RWPE2 (cell line): ENCODE measurements around the gene SLC17A7.
A peak's percentile ranks its signal among the peaks of the same experiment; 100 is the strongest.

Experiments used
- ATAC-seq: fragments of 200-7000 bp; cut with Tn5 transposase; 3 replicates; pipeline ENCODE4 v1.9.1; 2021; ENCODE audit warnings: low read depth
- DNase-seq: peaks from one replicate; pipeline ENCODE4 v3.0.0-alpha.2; 2020; ENCODE audit warnings: low spot score
- H3K27ac ChIP-seq: fragments of 450-650 bp; 2 replicates; pipeline ENCODE4 v1.5.1; 2017; ENCODE audit warnings: mild to moderate bottlenecking; ENCODE audit not compliant: poor library complexity, severe bottlenecking
- H3K27me3 ChIP-seq: fragments of 250-450 bp; sonication (Bioruptor Pico); 2 replicates; pipeline ENCODE4 v1.5.1; 2021; ENCODE audit warnings: mild to moderate bottlenecking, moderate library complexity; ENCODE audit not compliant: insufficient read depth, poor library complexity, severe bottlenecking
- H3K36me3 ChIP-seq: fragments of 250-450 bp; sonication (Bioruptor Pico); 2 replicates; pipeline ENCODE4 v1.5.1; 2020; ENCODE audit warnings: low read depth, mild to moderate bottlenecking, moderate library complexity
- H3K4me1 ChIP-seq: fragments of 250-450 bp; sonication (Bioruptor Pico); 2 replicates; pipeline ENCODE4 v1.5.1; 2021; ENCODE audit warnings: mild to moderate bottlenecking, moderate library complexity; ENCODE audit not compliant: insufficient read depth, poor library complexity, severe bottlenecking
- H3K4me3 ChIP-seq: fragments of 250-450 bp; sonication (Bioruptor Pico); 2 replicates; pipeline ENCODE4 v1.5.1; 2021; ENCODE audit warnings: mild to moderate bottlenecking, moderate library complexity; ENCODE audit not compliant: severe bottlenecking
- H3K9me3 ChIP-seq: fragments of 250-450 bp; sonication (Bioruptor Pico); 2 replicates; pipeline ENCODE4 v1.5.1; 2021; ENCODE audit warnings: mild to moderate bottlenecking, moderate library complexity; ENCODE audit not compliant: severe bottlenecking
- TF ChIP-seq, protein P1 (sequence below): fragments of 450-650 bp; IDR thresholded peaks from one replicate; pipeline ENCODE4 v1.5.1; 2017; ENCODE audit warnings: mild to moderate bottlenecking, moderate library complexity; ENCODE audit not compliant: poor library complexity, severe bottlenecking

Gene SLC17A7

DNA sequence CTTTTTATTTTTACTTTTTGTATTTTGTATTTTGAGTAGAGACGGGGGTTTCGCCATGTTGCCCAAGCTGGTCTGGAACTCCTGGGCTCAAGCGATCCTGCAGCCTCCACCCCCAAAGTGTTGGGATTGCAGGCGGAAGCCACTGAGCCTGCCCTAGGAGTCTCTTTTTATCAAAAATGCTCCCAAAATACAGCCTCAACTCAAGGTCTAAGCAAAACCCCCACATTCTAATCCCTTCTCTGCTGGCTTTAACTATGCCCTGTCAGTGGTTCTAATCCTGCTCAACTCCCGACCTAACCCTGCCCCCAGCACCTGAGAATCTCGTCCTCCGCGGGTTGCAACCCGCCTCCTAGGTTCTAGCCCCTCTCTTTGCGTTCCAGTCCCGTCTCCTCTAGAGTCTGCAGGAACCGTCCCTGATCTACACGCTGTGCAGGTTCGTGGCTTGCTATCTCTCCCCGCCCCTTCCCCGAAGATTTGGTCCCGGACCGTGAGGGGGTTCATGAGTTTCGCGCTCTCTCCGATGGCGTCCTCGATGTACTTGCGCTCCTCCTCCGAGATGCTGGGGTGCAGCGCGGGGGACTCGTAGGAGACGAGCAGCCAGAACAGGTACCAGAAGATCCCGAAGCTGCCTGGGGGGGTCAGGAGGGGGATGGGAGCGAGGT is 8.0 kb downstream of the SLC17A7 start:
- Histone ChIP-seq H3K9me3 (no peaks in the 10 kb centered on the region), H3K27ac (no peak overlapping the region), H3K36me3 (no peaks in the 10 kb centered on the region), H3K4me3 (no peak overlapping the region), H3K4me1 (no peaks in the 10 kb centered on the region), H3K27me3 (peaks cover 92% of the 10 kb centered on the region)
- ATAC-seq, result no peak
- TF ChIP-seq, protein P1, sequence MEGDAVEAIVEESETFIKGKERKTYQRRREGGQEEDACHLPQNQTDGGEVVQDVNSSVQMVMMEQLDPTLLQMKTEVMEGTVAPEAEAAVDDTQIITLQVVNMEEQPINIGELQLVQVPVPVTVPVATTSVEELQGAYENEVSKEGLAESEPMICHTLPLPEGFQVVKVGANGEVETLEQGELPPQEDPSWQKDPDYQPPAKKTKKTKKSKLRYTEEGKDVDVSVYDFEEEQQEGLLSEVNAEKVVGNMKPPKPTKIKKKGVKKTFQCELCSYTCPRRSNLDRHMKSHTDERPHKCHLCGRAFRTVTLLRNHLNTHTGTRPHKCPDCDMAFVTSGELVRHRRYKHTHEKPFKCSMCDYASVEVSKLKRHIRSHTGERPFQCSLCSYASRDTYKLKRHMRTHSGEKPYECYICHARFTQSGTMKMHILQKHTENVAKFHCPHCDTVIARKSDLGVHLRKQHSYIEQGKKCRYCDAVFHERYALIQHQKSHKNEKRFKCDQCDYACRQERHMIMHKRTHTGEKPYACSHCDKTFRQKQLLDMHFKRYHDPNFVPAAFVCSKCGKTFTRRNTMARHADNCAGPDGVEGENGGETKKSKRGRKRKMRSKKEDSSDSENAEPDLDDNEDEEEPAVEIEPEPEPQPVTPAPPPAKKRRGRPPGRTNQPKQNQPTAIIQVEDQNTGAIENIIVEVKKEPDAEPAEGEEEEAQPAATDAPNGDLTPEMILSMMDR, result no peak
- DNase-seq, result no peak

GRCh38 chr19:49432141-49433073 is 8.9 kb downstream of the SLC17A7 start:
- peaks cover 90% of the 10 kb centered on the region for H3K27me3 ChIP-seq
- H3K4me3 ChIP-seq, result no peak overlapping the region
- H3K4me1 ChIP-seq, result no peaks in the 10 kb centered on the region
- TF ChIP-seq, protein P1, result no peak
- ATAC-seq (peak; percentile 53), DNase-seq (no peak)
- no peak overlapping the region for H3K27ac ChIP-seq
- H3K9me3 ChIP-seq, result no peaks in the 10 kb centered on the region
- H3K36me3 ChIP-seq, result no peaks in the 10 kb centered on the region

DNA sequence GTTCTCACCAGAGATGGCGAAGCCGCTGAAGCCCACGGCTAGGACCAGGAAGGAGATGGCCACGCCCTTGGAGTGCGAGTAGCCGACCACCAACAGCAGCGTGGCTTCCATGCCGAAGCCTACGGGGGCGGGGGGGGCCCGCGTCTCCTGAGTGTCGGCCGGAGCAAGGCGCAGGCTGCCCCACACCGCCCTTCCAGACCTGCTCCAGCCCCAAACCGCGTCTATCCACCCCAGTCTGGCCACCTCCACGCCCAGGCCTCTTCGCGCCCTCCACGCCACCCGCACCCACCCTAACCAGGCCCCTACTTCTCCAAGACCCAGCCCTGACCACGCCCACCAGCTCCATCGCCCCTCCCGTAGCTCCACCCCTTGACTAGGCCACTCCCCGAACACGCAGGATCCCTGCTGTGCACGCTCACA is 10.0 kb downstream of the SLC17A7 start:
- Histone ChIP-seq H3K27me3 (peaks cover 89% of the 10 kb centered on the region), H3K36me3 (no peaks in the 10 kb centered on the region), H3K9me3 (no peaks in the 10 kb centered on the region), H3K4me1 (no peaks in the 10 kb centered on the region), H3K27ac (no peak overlapping the region), H3K4me3 (no peak overlapping the region)
- DNase-seq (no peak), ATAC-seq (no peak)
- TF ChIP-seq, protein P1, result no peak

DNA sequence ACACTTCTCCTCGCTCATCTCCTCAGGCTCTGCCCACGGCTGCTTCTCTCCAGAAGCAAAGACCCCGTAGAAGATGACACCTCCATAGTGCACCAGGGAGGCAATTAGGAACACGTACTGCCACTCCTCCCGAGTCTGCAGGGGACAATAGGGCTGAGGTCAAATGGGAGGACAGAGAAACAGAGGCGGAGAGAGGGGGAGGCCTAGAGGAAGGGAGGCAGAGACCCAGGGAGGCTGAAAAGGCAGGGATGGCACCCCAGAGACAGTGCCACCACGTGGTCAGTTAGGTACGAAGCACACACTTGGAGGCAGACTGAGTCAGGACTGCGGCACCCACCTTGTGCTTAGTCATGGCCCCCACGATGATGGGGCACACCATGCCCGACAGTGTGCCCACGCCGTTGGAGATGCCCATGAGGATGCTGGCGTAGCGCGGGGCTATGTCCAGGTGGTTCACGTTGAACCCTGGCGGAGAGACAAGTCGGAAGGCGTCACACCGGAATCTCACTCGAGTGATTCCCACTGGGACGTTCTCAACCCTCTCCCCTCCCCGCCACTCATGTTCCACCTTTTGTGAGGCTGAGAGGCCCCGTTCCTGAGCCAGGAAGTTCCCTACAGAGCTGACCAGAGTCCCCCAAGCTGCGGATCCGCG is 10.5 kb downstream of the SLC17A7 start:
- no peak overlapping the region for H3K4me3 ChIP-seq
- no peak for ATAC-seq
- H3K27me3 ChIP-seq, result peaks cover 89% of the 10 kb centered on the region
- no peak overlapping the region for H3K27ac ChIP-seq
- no peaks in the 10 kb centered on the region for H3K4me1 ChIP-seq
- H3K9me3 ChIP-seq, result no peaks in the 10 kb centered on the region
- TF ChIP-seq, protein P1, result peak; percentile 25
- H3K36me3 ChIP-seq, result no peaks in the 10 kb centered on the region
- DNase-seq, result no peak
